Kidney epithelial cell (primary cell): ENCODE measurements around the gene CFHR1. TPM values are rescaled to one million over a fixed set of nuclear protein-coding genes. Genes with fewer than 3 reads are reported as not detected.

Source experiments
- DNase-seq: peaks from one replicate; pipeline ENCODE4 v3.0.0-alpha.2; 2010; ENCODE audit warnings: low read depth
- H3K27me3 ChIP-seq: 2 replicates; pipeline ENCODE4 v1.6.0; 2011; ENCODE audit warnings: low read length; ENCODE audit not compliant: control insufficient read depth, insufficient read depth
- H3K36me3 ChIP-seq: 2 replicates; pipeline ENCODE4 v1.5.1; 2011; ENCODE audit warnings: low read length; ENCODE audit not compliant: control insufficient read depth, insufficient read depth
- H3K4me3 ChIP-seq: 2 replicates; pipeline ENCODE4 v1.5.1; 2011; ENCODE audit warnings: low read depth, mild to moderate bottlenecking, control low read depth, low read length
- total RNA-seq: library from RNA; depleted of rRNA; stranded (reverse); fragments of >200 nt; gene quantifications from 2 replicates; pipeline ENCODE4 v1.2.3, GENCODE V29; 2015
- TF ChIP-seq, protein P1 (sequence below): IDR thresholded peaks from 2 replicates; pipeline ENCODE4 v1.5.1; 2011; ENCODE audit warnings: mild to moderate bottlenecking, moderate library complexity, low read length, control low read depth, inconsistent platforms; ENCODE audit not compliant: insufficient read depth, poor library complexity, severe bottlenecking

The CFHR1 gene
- total RNA-seq, 1 donor from 2014 or later: not detected

DNA sequence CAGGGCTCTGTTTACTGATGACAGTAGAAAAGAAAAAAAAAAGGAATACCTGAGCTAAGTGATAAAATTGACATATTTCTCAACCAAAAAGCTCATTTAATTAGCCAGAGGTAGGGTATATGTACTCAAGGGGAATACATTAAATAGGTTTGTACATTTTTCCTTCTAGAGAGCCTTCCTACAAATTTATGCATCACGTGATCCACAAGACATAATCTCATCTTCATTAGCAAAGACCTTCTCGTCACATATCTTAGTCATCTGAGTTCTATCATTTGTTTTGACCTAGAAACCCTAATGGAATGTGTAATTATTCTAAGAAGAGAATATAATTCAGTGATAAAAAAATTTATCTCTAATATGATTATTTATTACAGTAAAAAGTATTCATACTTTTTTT lies 37.7 kb downstream of the CFHR1 start:
- DNase-seq: no peak
- Histone ChIP-seq H3K36me3 (no peaks in the 10 kb centered on the region), H3K27me3 (no peaks in the 10 kb centered on the region), H3K4me3 (no peak overlapping the region)
- TF ChIP-seq, protein P1, sequence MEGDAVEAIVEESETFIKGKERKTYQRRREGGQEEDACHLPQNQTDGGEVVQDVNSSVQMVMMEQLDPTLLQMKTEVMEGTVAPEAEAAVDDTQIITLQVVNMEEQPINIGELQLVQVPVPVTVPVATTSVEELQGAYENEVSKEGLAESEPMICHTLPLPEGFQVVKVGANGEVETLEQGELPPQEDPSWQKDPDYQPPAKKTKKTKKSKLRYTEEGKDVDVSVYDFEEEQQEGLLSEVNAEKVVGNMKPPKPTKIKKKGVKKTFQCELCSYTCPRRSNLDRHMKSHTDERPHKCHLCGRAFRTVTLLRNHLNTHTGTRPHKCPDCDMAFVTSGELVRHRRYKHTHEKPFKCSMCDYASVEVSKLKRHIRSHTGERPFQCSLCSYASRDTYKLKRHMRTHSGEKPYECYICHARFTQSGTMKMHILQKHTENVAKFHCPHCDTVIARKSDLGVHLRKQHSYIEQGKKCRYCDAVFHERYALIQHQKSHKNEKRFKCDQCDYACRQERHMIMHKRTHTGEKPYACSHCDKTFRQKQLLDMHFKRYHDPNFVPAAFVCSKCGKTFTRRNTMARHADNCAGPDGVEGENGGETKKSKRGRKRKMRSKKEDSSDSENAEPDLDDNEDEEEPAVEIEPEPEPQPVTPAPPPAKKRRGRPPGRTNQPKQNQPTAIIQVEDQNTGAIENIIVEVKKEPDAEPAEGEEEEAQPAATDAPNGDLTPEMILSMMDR: no peak

DNA sequence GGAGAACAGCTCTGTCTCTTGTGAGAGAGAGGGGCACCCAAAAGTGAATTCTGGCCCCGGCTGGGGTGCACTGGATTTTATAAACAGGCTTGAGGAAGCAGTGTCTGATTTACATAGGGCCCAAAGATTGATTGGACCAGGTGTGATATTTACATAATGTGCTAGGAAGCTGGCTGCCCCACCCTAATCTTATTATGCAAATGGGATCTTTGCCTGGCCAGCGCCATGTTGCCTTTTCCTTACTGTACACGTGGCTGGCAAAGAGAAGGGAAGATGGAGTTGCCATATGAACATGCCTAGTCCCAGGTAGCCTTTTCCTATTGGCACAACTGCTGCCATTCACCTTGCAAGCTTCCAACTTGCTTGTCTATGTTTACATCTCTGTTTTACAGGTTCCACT lies 39.3 kb downstream of the CFHR1 start:
- TF ChIP-seq, protein P1: no peak
- DNase-seq: no peak
- H3K36me3 ChIP-seq: no peaks in the 10 kb centered on the region
- H3K27me3 ChIP-seq: no peaks in the 10 kb centered on the region
- no peak overlapping the region for H3K4me3 ChIP-seq

DNA sequence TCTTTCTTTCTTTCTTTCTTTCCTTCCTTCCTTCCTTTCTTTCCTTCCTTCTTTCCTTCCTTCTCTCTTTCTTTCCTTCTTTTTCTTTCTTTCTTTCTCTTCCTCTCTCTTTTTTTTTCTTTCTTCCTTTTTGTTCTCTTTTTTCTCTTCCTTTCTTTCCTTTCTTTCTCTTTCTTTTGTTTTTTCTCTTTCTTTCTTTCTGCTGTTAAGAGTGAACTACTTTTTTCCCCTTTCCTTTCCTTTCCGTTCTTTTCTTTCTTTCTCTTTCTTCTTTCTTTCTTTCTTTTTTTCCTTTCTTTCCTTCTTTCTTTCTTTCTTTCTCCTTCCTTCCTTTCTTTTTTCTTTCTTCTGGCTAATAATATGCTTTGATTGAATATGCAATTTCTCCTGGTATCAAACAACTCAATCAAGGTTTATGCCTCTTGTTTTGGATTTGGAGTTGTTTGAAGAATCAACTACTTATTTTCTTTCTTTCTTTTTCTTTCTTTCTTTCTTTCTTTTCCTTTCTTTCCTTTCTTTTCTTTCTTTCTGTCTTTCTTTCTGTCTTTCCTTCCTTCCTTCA lies 40.9 kb downstream of the CFHR1 start:
- Histone ChIP-seq H3K4me3 (no peak overlapping the region), H3K27me3 (no peaks in the 10 kb centered on the region), H3K36me3 (no peaks in the 10 kb centered on the region)
- TF ChIP-seq, protein P1: no peak
- DNase-seq: no peak

DNA sequence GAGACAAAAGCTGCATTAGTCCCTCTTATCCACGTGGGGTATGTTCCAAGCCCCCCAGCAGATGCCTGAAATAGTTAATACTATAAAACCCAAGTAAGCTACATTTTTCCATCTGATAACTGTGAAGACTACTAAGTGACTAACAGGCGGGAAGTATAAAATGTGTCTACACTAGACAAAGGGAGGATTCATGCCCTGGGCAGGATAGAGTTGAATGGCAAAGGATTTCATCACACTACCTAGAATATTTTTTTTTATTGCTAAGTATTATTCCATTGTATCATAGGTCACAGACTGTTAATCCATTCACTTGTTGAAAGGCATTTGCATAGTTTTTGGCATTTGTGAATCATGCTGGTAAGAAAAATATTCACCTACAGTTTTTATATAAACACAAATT lies 41.9 kb downstream of the CFHR1 start:
- TF ChIP-seq, protein P1: no peak
- DNase-seq: no peak
- Histone ChIP-seq H3K27me3 (no peaks in the 10 kb centered on the region), H3K36me3 (no peaks in the 10 kb centered on the region), H3K4me3 (no peak overlapping the region)

DNA sequence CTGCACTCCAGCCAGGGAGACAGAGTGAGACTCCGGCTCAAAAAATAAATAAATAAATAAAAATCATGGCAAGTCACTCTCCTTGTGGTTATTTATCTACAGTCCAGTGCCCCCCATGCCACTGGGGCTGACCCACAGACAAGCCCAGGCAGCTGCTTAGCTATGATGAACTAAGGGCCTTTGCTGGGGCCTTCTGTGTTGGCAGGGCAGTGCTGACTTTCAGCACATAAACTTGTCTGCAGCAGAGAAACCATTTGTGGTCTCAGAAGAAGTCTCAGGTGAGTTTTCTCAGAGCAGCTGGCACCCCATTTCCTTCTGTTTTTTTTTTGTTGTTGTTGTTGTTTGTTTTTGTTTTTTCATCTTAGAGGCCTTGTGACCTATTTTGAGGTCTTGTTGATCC lies 47.4 kb downstream of the CFHR1 start:
- Histone ChIP-seq H3K27me3 (no peaks in the 10 kb centered on the region), H3K4me3 (no peak overlapping the region), H3K36me3 (no peaks in the 10 kb centered on the region)
- TF ChIP-seq, protein P1: no peak
- DNase-seq: no peak

DNA sequence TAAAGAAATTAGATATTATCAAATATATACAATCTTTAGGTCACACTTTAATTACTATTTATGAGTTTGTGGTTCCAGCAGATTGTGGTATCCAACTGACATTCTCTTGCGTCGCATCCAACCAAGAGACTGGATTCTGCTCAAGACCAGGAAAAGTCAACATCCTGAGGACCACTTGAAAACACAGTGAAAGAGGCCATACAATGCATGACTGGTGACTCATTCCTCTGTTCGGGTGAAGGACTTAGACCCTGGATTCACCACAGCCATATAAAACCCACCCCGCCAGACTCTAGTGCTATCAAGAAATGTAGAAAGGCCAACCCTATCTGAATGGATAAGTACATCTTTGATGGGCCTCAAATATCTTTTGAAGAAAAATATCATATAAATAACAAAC lies 53.9 kb downstream of the CFHR1 start:
- Histone ChIP-seq H3K27me3 (peaks cover 5% of the 10 kb centered on the region), H3K4me3 (no peak overlapping the region), H3K36me3 (no peaks in the 10 kb centered on the region)
- TF ChIP-seq, protein P1: no peak
- DNase-seq: no peak
